ENCODE data around the gene NXN. TPM values are rescaled to one million over a fixed set of nuclear protein-coding genes. Genes with fewer than 3 reads are reported as not detected.

Gene NXN
- total RNA-seq, 2 donors from 2014 or later, result 24.4 TPM

DNA sequence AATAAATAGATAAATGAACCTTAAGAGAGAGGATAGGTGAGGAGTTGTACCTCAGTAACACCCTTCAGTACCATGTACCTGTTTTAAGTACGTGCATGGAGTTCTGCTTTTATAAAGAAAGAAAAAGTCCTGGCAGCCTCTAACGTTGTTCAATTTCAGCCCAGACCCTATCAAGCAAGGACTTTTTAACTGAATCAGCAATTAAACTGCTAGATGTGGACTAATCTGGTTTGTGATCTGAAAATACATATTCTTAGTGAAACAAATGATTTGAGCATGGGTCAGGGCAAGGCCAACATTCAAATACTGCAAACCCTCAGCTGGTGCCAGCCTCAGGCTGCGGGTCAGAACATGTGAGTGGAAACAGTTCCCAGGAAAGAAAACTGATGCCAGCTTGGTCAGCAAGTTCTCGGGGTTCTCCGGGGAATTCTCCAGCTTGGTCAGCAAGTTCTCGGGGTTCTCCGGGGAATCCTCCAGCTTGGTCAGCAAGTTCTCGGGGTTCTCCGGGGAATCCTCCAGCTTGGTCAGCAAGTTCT is 112.9 kb downstream of the NXN start:
- ATAC-seq (peak; percentile 62), DNase-seq (peak in 2 of 4 donors; percentile 61)
- H3K9me3 ChIP-seq, result no peaks in the 10 kb centered on the region
- peak overlapping the region in 1 of 4 donors; percentile 31 for H3K27ac ChIP-seq
- peaks cover 21% of the 10 kb centered on the region for H3K4me1 ChIP-seq
- intact Hi-C loops (cut with DNase I), result no loop called here
- H3K27me3 ChIP-seq, result no peaks in the 10 kb centered on the region
- no peaks in the 10 kb centered on the region for H3K36me3 ChIP-seq (replicated peaks in 1 of 2; ENCODE audit: insufficient read depth in 1 of 2, low read depth in 2 of 2)
- TF ChIP-seq POLR2A (IDR thresholded peaks at IDR 0.05), result no peak
- TF ChIP-seq, protein P1, sequence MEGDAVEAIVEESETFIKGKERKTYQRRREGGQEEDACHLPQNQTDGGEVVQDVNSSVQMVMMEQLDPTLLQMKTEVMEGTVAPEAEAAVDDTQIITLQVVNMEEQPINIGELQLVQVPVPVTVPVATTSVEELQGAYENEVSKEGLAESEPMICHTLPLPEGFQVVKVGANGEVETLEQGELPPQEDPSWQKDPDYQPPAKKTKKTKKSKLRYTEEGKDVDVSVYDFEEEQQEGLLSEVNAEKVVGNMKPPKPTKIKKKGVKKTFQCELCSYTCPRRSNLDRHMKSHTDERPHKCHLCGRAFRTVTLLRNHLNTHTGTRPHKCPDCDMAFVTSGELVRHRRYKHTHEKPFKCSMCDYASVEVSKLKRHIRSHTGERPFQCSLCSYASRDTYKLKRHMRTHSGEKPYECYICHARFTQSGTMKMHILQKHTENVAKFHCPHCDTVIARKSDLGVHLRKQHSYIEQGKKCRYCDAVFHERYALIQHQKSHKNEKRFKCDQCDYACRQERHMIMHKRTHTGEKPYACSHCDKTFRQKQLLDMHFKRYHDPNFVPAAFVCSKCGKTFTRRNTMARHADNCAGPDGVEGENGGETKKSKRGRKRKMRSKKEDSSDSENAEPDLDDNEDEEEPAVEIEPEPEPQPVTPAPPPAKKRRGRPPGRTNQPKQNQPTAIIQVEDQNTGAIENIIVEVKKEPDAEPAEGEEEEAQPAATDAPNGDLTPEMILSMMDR (IDR thresholded peaks at IDR 0.05), result no peak
- 30 to 35% methylated on average over 9 of the region's 9 CpGs for WGBS, 2 donors
- no peak overlapping the region for H3K4me3 ChIP-seq

DNA sequence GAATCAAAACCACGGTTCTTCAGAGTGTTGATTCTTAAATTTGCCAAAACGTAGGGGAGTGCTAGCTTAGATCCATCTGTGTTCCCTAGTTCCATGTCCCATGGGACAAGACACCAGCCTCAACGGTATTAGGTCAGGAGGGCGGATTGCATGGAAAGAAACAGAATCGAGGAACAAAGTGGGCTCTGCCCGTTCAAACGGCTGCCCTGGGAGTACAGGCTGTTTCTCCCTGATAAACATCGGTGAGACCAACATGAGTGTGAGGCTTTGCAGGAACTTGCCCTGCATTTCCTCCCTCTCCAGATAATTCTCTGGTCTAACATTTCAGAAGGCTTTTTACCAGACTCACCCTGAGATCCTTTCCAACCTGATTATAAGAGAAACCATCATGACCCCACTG is 115.3 kb downstream of the NXN start:
- Histone ChIP-seq H3K27ac (no peak overlapping the region), H3K27me3 (no peaks in the 10 kb centered on the region), H3K36me3 (replicated peaks in 1 of 2; ENCODE audit: insufficient read depth in 1 of 2, low read depth in 2 of 2) (no peaks in the 10 kb centered on the region), H3K4me3 (no peak overlapping the region), H3K4me1 (peaks cover 21% of the 10 kb centered on the region), H3K9me3 (no peaks in the 10 kb centered on the region)
- DNase-seq (no peak), ATAC-seq (no peak)
- no peak for TF ChIP-seq POLR2A (IDR thresholded peaks at IDR 0.05)
- TF ChIP-seq, protein P1 (IDR thresholded peaks at IDR 0.05), result no peak
- 68 to 91% methylated on average over 8 of the region's 8 CpGs for WGBS, 2 donors
- intact Hi-C loops (cut with DNase I), result no loop called here

DNA sequence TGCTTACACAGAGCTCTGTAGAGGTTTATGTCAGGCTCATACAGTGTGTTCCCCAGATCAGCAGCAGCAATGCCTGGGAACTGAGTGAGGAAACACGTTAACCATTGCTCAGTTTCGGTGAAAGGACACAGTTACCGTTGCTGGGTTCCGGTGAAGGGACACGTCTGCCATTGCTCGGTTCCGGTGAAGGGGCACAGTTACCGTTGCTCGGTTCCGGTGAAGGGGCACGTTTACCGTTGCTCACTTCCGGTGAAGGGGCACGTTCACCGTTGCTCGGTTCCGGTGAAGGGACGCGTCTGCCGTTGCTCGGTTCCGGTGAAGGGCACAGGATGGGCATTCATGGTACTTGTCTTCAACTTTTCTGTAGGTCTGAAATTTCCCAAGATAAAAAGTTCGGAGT is 115.7 kb downstream of the NXN start:
- no peak overlapping the region for H3K4me3 ChIP-seq
- no peaks in the 10 kb centered on the region for H3K9me3 ChIP-seq
- WGBS, 2 donors, result 90 to 93% methylated on average over 23 of the region's 23 CpGs
- TF ChIP-seq POLR2A (IDR thresholded peaks at IDR 0.05), result no peak
- TF ChIP-seq, protein P1 (IDR thresholded peaks at IDR 0.05), result no peak
- ATAC-seq, result no peak
- H3K27ac ChIP-seq, result no peak overlapping the region
- H3K27me3 ChIP-seq, result no peaks in the 10 kb centered on the region
- H3K36me3 ChIP-seq (replicated peaks in 1 of 2; ENCODE audit: insufficient read depth in 1 of 2, low read depth in 2 of 2), result no peaks in the 10 kb centered on the region
- H3K4me1 ChIP-seq, result peaks cover 22% of the 10 kb centered on the region
- intact Hi-C loops (cut with DNase I), result no loop called here
- no peak for DNase-seq

DNA sequence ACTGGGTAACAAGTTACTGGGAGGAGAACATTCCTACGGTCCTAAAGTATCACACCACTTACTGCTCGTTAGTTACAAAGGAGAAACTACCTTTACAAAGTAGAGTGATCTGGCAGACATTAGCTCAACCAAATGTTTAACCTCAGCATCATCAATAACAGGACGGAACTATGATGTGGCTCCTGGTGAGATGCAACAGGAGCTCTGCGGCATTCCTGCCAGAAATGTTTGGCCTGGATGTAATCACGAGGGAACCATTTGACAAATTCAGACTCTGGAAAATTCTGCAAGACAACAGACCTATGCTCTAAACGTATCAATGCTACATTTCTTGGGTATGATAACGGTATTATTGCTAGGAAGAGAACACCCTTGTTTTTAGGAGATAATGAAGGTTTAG is 117.0 kb downstream of the NXN start:
- H3K27me3 ChIP-seq, result no peaks in the 10 kb centered on the region
- H3K36me3 ChIP-seq (replicated peaks in 1 of 2; ENCODE audit: insufficient read depth in 1 of 2, low read depth in 2 of 2), result no peaks in the 10 kb centered on the region
- no peaks in the 10 kb centered on the region for H3K9me3 ChIP-seq
- ATAC-seq (no peak), DNase-seq (no peak)
- H3K4me3 ChIP-seq, result no peak overlapping the region
- intact Hi-C loops (cut with DNase I), result no loop called here
- 81 to 86% methylated on average over 7 of the region's 7 CpGs for WGBS, 2 donors
- H3K4me1 ChIP-seq, result peaks cover 16% of the 10 kb centered on the region
- TF ChIP-seq POLR2A (IDR thresholded peaks at IDR 0.05), result no peak
- TF ChIP-seq, protein P1 (IDR thresholded peaks at IDR 0.05), result no peak
- no peak overlapping the region for H3K27ac ChIP-seq

DNA sequence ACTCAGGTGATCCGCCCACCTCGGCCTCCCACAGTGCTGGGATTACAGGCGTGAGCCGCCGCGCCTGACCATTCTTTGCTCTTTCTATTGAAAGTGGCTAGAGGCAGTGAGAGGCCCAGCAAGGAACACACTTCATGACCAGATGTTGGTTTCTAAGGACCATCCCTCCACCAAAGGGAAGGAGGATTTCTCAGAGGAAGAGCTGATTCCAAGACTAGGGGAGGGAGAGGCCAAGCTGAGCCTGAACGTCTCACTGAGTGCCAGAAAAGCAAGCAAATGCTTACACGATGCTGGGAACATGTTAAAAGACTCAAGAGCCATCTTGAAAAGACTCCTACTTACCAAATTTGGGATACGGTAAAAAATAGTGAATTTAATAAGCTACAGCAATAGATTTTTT is 118.2 kb downstream of the NXN start:
- peaks cover 6% of the 10 kb centered on the region for H3K4me1 ChIP-seq
- ATAC-seq, result no peak

More for the DNA sequence above, 118.2 kb downstream of the NXN start:
- intact Hi-C loops (cut with DNase I), result no loop called here
- TF ChIP-seq, protein P1 (IDR thresholded peaks at IDR 0.05), result no peak
- no peak for TF ChIP-seq POLR2A (IDR thresholded peaks at IDR 0.05)
- H3K27me3 ChIP-seq, result no peaks in the 10 kb centered on the region
- no peak overlapping the region for H3K4me3 ChIP-seq
- no peaks in the 10 kb centered on the region for H3K9me3 ChIP-seq
- H3K27ac ChIP-seq, result no peak overlapping the region
- WGBS, 2 donors, result 83 to 93% methylated on average over 9 of the region's 9 CpGs
- no peaks in the 10 kb centered on the region for H3K36me3 ChIP-seq (replicated peaks in 1 of 2; ENCODE audit: insufficient read depth in 1 of 2, low read depth in 2 of 2)
- DNase-seq, result no peak
